Measurements from ENCODE around the gene CYP2A6. TPM values are rescaled to one million over a fixed set of nuclear protein-coding genes. Genes with fewer than 3 reads are reported as not detected.

CYP2A6 gene
- total RNA-seq, 2 donors from 2014 or later = not detected

DNA sequence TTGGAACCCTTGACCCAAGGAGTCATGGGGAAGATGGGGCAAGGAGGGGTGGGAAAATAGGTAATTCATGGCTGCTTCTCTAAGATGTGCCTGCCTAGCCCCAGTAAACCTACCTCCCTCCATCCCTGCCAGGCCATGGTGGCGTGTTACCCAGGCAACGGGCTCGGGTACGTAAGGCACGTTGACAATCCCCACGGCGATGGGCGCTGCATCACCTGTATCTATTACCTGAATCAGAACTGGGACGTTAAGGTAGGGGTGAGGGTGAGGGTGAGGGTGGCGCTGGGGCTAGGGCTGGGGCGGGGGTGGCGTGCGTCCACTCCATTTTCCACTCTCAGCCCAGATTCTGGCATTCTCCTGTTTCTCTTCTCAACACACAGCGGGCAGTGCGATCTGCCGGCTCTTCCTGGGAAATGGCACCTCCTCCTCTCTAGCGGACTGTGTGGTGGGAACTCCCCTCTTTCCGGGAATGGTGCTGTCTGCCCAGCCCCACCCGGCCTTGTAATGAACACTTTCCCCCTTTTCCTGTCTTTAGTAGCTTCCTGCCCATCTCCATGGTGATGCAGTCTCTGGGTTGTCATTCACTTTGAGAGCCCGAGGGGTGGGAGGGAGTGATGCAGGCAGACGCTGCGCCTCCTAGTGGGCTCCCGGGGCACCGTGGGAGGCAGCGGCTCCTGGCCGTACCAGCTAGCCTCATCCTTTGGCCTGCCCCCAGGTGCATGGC, 43.7 kb downstream of the CYP2A6 start:
- Mint-ChIP-seq H3K36me3 (peaks cover 9% of the 10 kb centered on the region), H3K4me3 (peak overlapping the region; percentile 73), H3K9me3 (no peaks in the 10 kb centered on the region), H3K27me3 (no peaks in the 10 kb centered on the region), H3K27ac (peak overlapping the region; percentile 87 to 97), H3K4me1 (ENCODE audit: low read depth in 2 of 2) (peaks cover 77 to 81% of the 10 kb centered on the region in 2 donors)
- ATAC-seq = peak; percentile 75 to 81
- DNase-seq (ENCODE audit: low spot score) = peak; percentile 90

DNA sequence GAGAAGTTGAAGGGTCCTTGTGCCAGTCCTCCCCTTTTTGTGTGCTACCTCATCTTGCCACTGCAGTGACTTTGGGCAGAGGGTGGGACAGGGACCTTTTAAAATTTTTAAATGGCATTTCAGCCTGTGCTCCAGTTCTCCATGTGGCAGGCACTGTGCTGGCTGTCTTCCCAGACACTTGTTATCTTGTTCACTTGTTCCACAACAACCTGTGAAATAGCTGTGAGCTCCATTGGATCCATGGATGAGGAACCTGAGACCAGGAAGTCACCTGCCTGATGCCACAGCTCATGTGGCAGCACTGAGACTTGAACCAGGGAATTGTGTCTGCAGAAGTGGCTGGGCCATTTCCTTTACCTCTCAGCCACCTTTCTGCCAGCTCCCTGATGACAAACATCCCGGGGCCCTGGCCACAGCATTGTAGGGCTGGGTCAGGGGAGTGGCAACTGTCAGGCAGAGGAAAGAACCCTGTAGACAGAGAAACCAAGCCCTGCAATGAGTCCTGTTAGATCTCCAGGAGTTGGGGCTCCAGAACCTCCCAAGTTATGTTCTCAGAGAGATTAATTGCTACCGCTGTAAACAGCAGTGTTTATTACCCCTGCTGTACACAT, 44.9 kb downstream of the CYP2A6 start:
- no peak for DNase-seq (ENCODE audit: low spot score)
- Mint-ChIP-seq H3K27me3 (no peaks in the 10 kb centered on the region), H3K9me3 (no peaks in the 10 kb centered on the region), H3K4me1 (ENCODE audit: low read depth in 2 of 2) (peaks cover 76 to 77% of the 10 kb centered on the region in 2 donors), H3K4me3 (peak overlapping the region; percentile 83), H3K36me3 (peaks cover 10% of the 10 kb centered on the region), H3K27ac (peak overlapping the region; percentile 87 to 97)
- ATAC-seq = no peak

DNA sequence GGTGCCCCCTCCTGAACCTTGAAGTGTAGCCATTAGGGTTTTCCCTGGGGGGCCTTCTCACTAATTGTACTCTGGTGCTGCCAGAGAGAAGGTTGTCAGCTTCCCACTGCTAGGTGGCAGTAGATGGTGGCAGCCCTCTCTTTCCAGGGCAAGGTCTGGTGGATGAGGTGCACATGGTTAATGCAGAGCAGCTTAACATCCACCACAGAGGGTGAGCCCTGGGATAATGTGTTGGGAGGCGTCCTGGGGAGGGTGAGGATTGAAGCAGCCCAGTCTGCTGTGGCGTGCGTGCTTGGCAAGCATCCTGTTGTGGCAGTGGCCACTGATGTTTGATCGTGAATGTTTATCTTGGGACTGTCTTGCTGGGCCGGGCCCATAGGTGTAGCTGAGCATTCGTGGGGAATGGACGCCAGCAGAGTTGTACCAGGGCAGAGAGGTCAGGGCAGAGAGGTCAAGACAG, 45.4 kb downstream of the CYP2A6 start:
- ATAC-seq (no peak), DNase-seq (ENCODE audit: low spot score) (no peak)
- Mint-ChIP-seq H3K9me3 (no peaks in the 10 kb centered on the region), H3K27me3 (no peaks in the 10 kb centered on the region), H3K27ac (peak overlapping the region; percentile 87 to 97), H3K4me3 (peak overlapping the region; percentile 83), H3K4me1 (ENCODE audit: low read depth in 2 of 2) (peaks cover 76 to 78% of the 10 kb centered on the region in 2 donors), H3K36me3 (peaks cover 14% of the 10 kb centered on the region)

DNA sequence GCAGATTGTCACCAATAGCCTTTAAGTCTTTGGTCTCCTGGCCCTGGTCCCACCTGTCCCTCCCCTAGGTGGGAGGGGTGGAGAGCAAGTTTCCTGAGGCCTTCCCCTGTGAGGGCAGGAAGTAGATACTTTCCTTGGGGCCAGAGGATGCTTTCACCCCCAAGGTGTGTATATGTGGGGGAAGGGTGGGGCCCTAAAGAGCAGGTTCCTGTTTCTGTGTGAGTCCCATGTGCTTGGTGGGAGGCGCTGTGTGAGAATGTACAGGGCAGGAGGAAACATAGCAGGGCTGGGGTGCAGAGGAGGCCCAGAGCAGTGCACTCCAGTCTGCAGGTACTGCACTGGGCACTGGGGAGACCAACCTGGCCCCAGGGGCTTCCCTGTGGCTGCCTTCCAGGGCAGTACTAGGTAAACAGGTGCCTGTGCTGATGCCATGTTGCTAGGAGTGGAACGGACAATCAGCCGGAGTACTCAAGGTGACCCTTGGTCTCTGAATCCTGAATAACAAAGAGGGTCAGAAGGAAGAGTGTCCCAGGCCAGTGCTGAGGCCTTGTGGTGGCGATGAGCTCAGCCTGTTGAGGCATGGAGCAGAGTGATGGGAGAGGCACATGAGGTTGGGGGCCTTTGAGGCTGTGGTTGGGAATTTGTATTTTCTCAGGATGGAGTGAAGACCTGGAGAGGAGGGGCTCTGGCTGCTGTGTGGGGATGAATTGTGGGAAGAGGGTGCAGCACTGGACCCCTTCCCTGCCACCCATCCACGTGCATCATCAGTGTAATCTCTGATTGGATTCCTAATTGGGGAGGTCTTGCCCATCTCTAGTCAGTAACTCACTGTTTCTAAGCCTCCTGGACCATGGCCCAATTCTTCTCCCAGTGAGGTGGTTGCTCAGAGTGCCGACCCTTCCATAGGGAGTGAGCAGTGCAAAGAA, 46.1 kb downstream of the CYP2A6 start:
- no peak for ATAC-seq
- H3K36me3 Mint-ChIP-seq = peaks cover 16% of the 10 kb centered on the region

DNA sequence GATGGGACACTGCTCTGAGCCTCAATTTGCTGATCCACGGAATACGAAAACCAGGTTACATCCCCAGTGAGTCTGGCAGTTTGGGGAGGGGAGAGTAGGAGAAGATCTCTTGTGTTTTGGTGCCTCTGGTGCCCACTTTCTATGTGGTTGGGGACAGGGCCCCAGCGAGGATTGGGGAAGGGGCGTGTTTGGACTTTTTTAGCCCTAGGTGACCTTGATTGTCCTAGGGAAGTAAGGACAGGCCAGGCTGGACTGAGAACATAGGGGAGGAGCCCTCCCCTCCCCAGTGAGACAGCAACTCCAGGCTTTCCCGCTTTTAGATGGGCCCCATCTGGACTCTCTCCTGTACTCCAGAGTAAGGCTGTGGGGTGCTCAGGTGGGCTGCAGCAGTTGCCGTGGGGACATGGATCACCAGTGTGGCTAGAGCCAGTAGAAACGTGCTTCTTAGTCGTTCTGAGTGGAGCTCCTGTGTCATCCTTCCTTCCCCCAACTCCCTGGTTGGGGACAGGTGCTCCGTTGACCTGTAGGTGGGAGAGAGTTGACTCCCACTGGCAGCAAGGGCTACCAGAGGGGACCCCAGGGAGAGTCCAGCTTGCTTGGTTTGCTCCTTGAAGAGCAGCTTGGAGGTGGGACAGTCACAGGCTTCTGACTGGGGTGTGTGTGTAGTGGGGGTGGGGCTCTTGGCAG, 46.9 kb downstream of the CYP2A6 start:
- Mint-ChIP-seq H3K4me3 (peak overlapping the region; percentile 83), H3K27ac (peak overlapping the region; percentile 87 to 97), H3K9me3 (no peaks in the 10 kb centered on the region), H3K36me3 (peaks cover 16% of the 10 kb centered on the region), H3K4me1 (ENCODE audit: low read depth in 2 of 2) (peaks cover 78 to 80% of the 10 kb centered on the region in 2 donors), H3K27me3 (no peaks in the 10 kb centered on the region)
- ATAC-seq (no peak), DNase-seq (ENCODE audit: low spot score) (no peak)

More for the DNA sequence above, 46.1 kb downstream of the CYP2A6 start:
- Mint-ChIP-seq H3K4me1 (ENCODE audit: low read depth in 2 of 2) (peaks cover 75 to 76% of the 10 kb centered on the region in 2 donors), H3K27me3 (no peaks in the 10 kb centered on the region), H3K27ac (peak overlapping the region; percentile 87 to 97), H3K4me3 (peak overlapping the region; percentile 83), H3K9me3 (no peaks in the 10 kb centered on the region)
- DNase-seq (ENCODE audit: low spot score) = no peak

DNA sequence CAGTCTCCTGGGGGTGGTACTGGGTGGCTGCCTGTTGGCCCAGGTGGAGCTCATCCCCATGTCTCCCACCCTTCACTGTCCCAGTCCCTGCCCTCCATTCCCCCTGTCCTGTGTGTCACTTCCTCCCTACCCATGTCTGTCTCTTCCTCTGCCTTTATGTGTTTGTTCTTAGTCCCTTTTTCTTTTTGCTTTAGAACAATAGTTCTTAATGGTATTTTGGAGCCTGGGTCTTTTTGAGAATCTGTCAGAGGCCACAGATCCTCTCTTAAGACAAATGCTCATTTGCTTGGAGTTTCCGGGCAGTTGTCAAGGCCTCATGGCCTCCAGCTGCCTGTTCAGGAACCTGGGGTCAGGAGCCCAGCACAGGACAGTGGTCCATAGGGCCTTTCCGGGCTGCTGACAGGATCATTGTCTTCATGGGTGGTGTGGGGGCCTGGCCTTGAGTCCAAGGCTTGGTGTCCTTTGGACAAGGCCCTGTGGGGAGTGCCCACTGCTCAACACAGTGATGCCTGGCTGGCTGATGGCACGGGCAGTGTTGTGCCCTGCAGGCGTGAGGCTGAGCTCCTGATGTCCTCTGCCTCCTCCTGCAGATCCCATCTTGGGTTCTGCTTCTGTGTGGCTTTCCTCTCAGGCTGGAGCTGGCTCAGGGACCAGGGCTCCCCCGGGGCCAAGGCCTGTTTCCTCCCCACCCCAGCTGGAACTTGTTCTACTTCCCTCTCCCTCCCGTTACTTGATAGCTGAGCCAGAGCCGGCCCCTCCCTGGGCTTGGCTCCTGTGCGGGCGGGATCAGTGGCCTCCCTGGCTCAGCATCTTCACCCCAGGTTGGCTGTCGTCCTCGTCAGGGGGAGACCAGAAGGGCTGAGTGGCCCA, 47.7 kb downstream of the CYP2A6 start:
- Mint-ChIP-seq H3K36me3 (peaks cover 16% of the 10 kb centered on the region), H3K27me3 (no peaks in the 10 kb centered on the region)
- no peak for DNase-seq (ENCODE audit: low spot score)

DNA sequence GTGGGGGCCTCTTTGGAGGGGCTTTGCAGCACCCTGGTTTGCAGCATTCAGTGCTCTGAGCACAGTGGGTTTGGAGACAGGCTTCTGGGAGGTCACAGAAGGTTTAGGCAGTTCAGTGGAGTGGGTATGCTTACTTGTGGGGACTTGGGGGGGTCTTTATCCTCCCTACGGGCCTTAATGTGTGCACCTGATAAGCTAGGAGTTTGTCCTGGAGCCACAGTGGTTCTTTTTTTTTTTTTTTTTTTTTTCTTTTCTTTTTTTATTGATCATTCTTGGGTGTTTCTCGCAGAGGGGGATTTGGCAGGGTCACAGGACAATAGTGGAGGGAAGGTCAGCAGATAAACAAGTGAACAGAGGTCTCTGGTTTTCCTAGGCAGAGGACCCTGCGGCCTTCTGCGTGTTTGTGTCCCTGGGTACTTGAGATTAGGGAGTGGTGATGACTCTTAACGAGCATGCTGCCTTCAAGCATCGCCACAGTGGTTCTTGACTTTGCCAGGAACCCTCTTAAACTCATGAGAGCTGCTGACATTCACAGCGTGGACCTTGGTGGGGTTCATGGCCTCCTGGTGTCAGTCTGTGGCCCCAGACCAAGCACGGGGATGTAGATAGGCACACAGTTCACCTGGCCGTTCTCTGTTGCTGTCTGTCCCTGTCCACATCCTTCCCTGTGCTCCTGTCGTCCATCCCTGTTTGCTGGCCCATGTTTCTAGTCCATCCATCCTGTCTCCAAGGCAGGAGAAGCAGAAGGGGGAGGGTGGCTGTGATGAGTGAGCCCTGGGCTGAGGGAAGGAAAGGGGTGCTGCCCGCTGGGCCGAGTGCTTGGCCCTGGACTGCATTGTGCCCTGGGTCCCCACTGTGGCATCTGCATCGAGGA, 48.6 kb downstream of the CYP2A6 start:
- no peaks in the 10 kb centered on the region for H3K9me3 Mint-ChIP-seq
- peak overlapping the region; percentile 94 for H3K4me3 Mint-ChIP-seq
- ATAC-seq = no peak
- peak overlapping the region; percentile 87 to 97 for H3K27ac Mint-ChIP-seq
- H3K4me1 Mint-ChIP-seq (ENCODE audit: low read depth in 2 of 2) = peaks cover 80 to 81% of the 10 kb centered on the region in 2 donors
- peaks cover 16% of the 10 kb centered on the region for H3K36me3 Mint-ChIP-seq
- no peaks in the 10 kb centered on the region for H3K27me3 Mint-ChIP-seq
- DNase-seq (ENCODE audit: low spot score) = no peak

More for the DNA sequence above, 47.7 kb downstream of the CYP2A6 start:
- Mint-ChIP-seq H3K27ac (peak overlapping the region; percentile 87 to 97), H3K9me3 (no peaks in the 10 kb centered on the region), H3K4me1 (ENCODE audit: low read depth in 2 of 2) (peaks cover 77 to 84% of the 10 kb centered on the region in 2 donors), H3K4me3 (peak overlapping the region; percentile 83)
- ATAC-seq = no peak

DNA sequence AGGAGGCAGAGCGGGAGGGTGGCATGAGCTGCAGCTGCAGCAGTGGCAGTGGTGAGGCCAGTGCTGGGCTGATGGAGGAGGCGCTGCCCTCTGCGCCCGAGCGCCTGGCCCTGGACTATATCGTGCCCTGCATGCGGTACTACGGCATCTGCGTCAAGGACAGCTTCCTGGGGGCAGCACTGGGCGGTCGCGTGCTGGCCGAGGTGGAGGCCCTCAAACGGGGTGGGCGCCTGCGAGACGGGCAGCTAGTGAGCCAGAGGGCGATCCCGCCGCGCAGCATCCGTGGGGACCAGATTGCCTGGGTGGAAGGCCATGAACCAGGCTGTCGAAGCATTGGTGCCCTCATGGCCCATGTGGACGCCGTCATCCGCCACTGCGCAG, 49.3 kb downstream of the CYP2A6 start:
- H3K36me3 Mint-ChIP-seq = peaks cover 16% of the 10 kb centered on the region
- H3K27ac Mint-ChIP-seq = peak overlapping the region; percentile 95 to 97
- H3K4me1 Mint-ChIP-seq (ENCODE audit: low read depth in 2 of 2) = peaks cover 77 to 79% of the 10 kb centered on the region in 2 donors

DNA sequence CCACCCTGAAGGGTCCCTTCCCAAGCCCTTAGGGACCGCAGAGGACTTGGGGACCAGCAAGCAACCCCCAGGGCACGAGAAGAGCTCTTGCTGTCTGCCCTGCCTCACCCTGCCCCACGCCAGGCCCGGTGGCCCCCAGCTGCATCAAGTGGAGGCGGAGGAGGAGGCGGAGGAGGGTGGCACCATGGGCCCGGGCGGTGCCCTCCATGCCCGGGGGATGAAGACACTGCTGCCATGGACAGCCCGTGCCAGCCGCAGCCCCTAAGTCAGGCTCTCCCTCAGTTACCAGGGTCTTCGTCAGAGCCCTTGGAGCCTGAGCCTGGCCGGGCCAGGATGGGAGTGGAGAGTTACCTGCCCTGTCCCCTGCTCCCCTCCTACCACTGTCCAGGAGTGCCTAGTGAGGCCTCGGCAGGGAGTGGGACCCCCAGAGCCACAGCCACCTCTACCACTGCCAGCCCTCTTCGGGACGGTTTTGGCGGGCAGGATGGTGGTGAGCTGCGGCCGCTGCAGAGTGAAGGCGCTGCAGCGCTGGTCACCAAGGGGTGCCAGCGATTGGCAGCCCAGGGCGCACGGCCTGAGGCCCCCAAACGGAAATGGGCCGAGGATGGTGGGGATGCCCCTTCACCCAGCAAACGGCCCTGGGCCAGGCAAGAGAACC, 49.8 kb downstream of the CYP2A6 start:
- Mint-ChIP-seq H3K4me3 (peak overlapping the region; percentile 94), H3K36me3 (peaks cover 16% of the 10 kb centered on the region), H3K27me3 (no peaks in the 10 kb centered on the region), H3K4me1 (ENCODE audit: low read depth in 2 of 2) (peaks cover 74 to 75% of the 10 kb centered on the region in 2 donors), H3K9me3 (no peaks in the 10 kb centered on the region), H3K27ac (peak overlapping the region; percentile 95 to 97)
- DNase-seq (ENCODE audit: low spot score) = no peak
- ATAC-seq = no peak

More for the DNA sequence above, 49.3 kb downstream of the CYP2A6 start:
- no peaks in the 10 kb centered on the region for H3K9me3 Mint-ChIP-seq
- H3K27me3 Mint-ChIP-seq = no peaks in the 10 kb centered on the region
- no peak for ATAC-seq
- no peak for DNase-seq (ENCODE audit: low spot score)
- H3K4me3 Mint-ChIP-seq = peak overlapping the region; percentile 94

DNA sequence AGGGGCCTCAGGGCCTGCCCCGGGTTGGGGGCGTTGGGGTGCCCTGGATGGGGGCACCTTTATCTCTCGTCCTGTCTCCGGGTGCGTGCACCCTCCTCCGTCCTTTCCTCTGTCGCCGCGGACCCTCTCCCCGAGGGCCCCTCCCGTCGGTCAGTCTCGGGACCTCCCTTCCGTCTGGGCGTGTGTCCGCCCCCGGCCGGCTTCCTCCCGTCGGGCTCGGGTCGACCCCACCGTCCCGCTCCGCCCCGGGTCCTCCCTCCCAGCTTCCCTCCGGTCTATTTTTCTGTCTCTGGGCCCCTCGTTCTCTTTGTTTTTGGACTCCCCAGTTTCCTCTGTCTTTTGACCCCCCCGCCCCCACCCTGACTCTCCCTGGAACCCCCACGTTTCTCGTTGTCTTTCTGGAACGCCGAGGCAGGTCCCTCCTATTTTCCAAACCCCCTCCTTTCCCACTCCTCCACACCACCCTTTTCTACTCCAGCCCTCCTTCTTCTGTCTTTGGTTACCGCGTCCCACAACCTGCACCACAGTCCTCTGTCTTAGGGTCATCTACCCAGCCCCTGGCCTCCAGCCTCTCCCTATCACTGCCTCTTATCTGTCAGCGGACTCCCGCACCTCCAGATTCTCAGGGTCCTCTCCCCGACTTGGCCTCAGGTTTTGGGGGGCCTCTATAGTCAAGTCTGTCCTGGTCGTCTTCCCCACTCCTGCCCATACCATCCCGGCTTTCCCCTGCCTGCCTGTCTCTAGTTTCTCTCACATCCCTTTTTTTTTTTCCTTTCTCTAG, 50.5 kb downstream of the CYP2A6 start:
- H3K27ac Mint-ChIP-seq = peak overlapping the region; percentile 95 to 97
- no peak for ATAC-seq
- H3K27me3 Mint-ChIP-seq = no peaks in the 10 kb centered on the region
- no peaks in the 10 kb centered on the region for H3K9me3 Mint-ChIP-seq
- H3K4me1 Mint-ChIP-seq (ENCODE audit: low read depth in 2 of 2) = peaks cover 67 to 68% of the 10 kb centered on the region in 2 donors
- peak; percentile 75 for DNase-seq (ENCODE audit: low spot score)
- H3K36me3 Mint-ChIP-seq = peaks cover 16% of the 10 kb centered on the region
- peak overlapping the region; percentile 94 for H3K4me3 Mint-ChIP-seq
